Activated T-helper 17 cell treated with anti-CD3 and anti-CD28 coated beads, Interleukin-2, amount 50 U/mL, for 72 hours (primary cell): ENCODE data around the gene LCN2. TPM values are rescaled to one million over a fixed set of nuclear protein-coding genes. Genes with fewer than 3 reads are reported as not detected.
"Not testable (repeated sequence)": the region's sequence is repeated elsewhere in the genome, so short reads cannot be mapped to it uniquely, and the experiment has no call there.

Source experiments
- ATAC-seq: fragments of 150-1000 bp; cut with Tn5 transposase; replicated peaks from 2 replicates; pipeline ENCODE4 v1.10.0; 2021; ENCODE audit warnings: mild to moderate bottlenecking, moderate library complexity
- H3K27ac Mint-ChIP-seq: one replicate; pipeline ENCODE4 v1.8.0; 2022; ENCODE audit warnings: mixed read lengths
- H3K27me3 Mint-ChIP-seq: one replicate; pipeline ENCODE4 v1.8.0; 2022; ENCODE audit warnings: mixed read lengths
- H3K36me3 Mint-ChIP-seq: one replicate; pipeline ENCODE4 v1.8.0; 2022; ENCODE audit warnings: low read depth, mild to moderate bottlenecking, mixed read lengths
- H3K4me1 Mint-ChIP-seq: one replicate; pipeline ENCODE4 v1.8.0; 2022; ENCODE audit warnings: mixed read lengths
- H3K4me3 Mint-ChIP-seq: one replicate; pipeline ENCODE4 v1.8.0; 2022; ENCODE audit warnings: mild to moderate bottlenecking, mixed read lengths
- H3K9me3 Mint-ChIP-seq: one replicate; pipeline ENCODE4 v1.8.0; 2022; ENCODE audit warnings: mixed read lengths
- total RNA-seq, 2 donors: library from RNA; stranded (reverse); gene quantifications; one replicate each; pipeline ENCODE4 v1.2.3, GENCODE V29; 2022

LCN2 gene
- total RNA-seq, 2 donors from 2014 or later, result not detected

DNA sequence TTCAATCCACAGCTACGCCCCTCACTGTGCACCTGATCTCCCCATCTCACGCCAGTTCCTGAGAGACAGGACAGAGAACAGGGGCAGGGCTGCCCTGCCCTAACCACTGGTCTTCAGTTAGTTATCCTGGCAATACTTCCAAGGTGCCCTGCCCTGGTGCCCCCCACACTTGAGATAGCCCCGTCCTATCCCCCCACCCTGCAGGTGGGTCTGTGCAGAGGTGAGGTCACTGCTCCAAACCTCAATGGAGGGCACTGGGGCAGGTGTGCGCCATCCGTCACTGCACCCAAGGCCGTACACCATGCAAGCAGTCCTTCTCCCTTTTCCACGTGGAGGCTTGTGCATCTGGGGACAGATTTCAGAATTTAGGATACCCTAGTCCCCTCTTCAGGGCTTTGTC, 18.6 kb upstream of the LCN2 start:
- H3K4me1 Mint-ChIP-seq, result peaks cover 23% of the 10 kb centered on the region
- H3K27ac Mint-ChIP-seq, H3K4me3 Mint-ChIP-seq, H3K27me3 Mint-ChIP-seq, H3K9me3 Mint-ChIP-seq, ATAC-seq, H3K36me3 Mint-ChIP-seq: not testable (repeated sequence)

DNA sequence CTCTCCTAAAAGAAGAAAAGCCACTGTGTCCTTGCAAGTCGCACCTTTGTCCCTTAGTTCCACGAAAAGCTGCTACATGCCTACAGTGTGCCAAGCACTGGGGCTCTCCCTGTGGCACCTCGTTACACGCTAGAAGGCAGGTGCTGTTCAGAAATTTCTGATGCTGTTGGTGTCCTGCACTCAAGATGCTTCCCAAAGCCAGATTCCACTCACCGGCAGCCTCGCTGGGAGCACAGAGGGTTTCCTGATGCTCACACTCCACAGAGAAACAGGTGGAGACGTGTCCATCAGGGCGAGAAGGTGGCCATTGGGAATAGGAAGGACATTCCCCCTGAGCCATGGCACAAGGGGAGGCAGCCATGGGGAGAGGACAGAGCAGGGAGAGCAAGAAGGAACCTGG, 17.9 kb upstream of the LCN2 start:
- not testable (repeated sequence) for H3K27ac Mint-ChIP-seq, H3K4me3 Mint-ChIP-seq, H3K27me3 Mint-ChIP-seq, ATAC-seq, H3K36me3 Mint-ChIP-seq, H3K9me3 Mint-ChIP-seq
- H3K4me1 Mint-ChIP-seq, result peaks cover 20% of the 10 kb centered on the region

DNA sequence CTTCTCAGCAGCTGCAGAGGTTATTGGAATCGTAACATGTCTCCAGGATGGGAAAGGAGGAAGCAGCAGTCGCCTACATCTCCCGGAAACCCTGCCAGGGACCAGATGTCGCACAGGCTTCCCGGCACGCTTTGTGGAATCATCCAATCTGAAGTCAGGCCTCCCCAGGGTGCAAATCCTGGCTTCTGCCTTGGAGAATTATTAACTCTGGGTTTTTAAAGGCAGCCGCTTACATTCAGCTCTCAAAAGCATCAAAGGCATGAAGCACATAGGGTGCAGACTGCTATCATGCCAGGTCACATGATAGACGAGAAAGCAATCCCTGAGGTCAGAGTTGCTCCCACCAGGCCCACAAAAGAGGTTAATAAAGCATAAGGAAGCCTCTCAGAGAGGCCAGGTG, 17.1 kb upstream of the LCN2 start:
- not testable (repeated sequence) for H3K4me3 Mint-ChIP-seq, H3K27ac Mint-ChIP-seq, H3K36me3 Mint-ChIP-seq, ATAC-seq, H3K9me3 Mint-ChIP-seq, H3K27me3 Mint-ChIP-seq
- H3K4me1 Mint-ChIP-seq, result peaks cover 20% of the 10 kb centered on the region

DNA sequence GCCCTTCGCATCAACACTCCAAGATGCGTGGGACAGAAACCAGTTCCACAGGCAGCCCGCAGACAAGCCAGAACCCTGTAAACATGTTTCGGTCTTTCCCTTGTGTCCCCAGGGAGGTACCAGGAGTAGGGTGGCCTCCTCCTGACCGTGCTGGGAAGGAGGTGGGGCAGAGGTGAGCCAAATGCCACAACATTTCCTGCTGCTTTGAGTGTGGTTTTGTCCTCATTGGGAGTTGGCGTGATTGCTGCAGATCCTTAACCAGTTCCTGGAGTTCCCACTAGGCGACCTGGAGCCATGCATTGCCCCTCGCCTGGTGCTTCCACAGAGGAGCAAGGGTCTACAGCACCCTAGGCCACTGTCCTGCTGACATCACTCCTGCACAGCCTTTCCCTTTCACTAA, 13.7 kb upstream of the LCN2 start:
- H3K27me3 Mint-ChIP-seq, H3K9me3 Mint-ChIP-seq, H3K4me3 Mint-ChIP-seq, H3K36me3 Mint-ChIP-seq, ATAC-seq: not testable (repeated sequence)
- H3K4me1 Mint-ChIP-seq, result peaks cover 11% of the 10 kb centered on the region
- H3K27ac Mint-ChIP-seq, result peak overlapping the region; percentile 38

DNA sequence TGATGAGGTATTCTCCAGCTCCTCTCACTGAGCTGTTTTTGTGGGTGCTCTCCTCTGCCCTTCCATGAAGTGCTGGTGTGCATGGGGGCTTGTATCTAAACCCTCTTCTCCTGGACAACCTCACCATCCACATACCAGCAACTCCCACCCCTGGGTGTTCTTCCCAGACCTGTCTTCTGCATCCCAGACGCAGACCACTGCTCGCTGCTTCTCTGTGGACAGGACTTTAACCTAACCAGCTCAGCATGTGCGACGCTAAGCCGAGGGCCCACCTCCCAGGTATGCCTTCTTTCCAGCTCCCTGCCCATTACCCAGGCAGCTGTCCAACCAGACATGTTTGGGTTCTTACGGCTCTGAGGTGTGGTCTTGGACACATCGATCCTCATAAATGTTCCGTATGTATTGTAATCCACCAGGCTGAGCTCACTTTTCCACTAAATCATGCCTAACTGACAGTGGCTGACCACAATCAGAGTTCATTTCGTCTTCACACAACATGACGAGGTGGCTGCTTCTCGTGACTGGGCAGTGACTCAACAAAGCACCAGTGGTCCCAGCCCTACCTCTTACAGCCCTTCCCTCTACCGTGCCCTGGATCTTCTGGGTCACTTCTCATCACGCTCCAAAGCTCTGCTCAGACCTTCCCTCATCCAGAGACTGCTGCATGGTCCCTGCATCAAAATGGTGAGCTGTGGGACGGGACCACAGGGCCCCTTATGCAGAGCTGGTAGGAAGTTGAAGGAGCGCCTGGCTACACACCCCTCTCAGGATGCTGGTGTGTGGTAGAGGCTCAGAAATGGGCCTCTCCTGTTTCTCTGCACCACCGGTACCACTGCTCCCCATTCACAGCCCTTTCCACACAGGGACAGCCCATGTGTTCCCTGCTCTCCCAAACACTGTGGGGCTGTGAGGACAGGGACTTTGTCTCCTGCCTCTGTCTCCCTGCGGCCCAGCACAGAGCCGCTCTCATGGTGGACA, 12.1 kb upstream of the LCN2 start:
- Mint-ChIP-seq H3K36me3 (no peaks in the 10 kb centered on the region), H3K27ac (peak overlapping the region; percentile 14), H3K4me3 (no peak overlapping the region), H3K4me1 (peaks cover 14% of the 10 kb centered on the region), H3K9me3 (no peaks in the 10 kb centered on the region), H3K27me3 (no peaks in the 10 kb centered on the region)
- ATAC-seq, result no peak

DNA sequence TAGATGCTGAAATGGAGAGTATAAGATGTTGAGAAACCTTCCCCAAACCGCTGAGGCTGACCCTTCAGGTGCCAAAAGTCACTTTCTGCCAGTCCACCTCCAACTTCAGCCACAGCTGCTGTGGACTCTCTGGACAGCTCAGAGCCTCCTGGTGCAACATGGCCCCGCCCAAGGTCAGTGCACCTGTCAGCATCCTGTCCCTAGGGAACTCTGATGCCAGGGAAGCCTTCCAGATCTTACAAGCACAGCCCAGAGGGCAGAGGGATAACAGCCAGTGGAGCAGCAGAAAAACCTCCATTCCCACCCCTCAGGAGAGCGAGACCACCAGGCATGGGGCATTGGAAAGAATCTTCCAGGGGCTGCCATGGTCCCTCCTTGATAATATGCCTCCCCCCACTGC, 11.3 kb upstream of the LCN2 start:
- Mint-ChIP-seq H3K36me3 (no peaks in the 10 kb centered on the region), H3K4me1 (peaks cover 16% of the 10 kb centered on the region), H3K27me3 (no peaks in the 10 kb centered on the region), H3K9me3 (no peaks in the 10 kb centered on the region), H3K4me3 (no peak overlapping the region), H3K27ac (no peak overlapping the region)
- no peak for ATAC-seq

DNA sequence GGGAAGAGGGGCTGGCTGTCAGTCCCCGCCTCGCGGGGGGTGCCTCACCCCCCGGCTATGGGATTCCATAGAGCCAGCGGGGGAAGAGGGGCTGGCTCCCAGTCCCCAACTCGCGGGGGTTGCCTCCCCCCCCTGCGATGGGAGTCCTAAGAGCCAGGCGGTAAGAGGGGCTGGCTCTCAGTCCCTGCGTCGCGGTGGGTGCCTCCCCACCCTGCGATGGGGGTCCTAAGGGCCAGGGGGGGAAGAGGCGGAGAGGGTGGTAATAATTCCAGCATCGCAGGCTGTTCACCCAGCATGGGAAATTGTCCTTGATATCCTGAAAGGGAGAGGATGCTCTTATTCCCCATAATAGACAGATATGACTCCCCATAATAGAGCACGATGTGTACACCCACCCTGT, 9.6 kb upstream of the LCN2 start:
- no peaks in the 10 kb centered on the region for H3K9me3 Mint-ChIP-seq
- no peak overlapping the region for H3K27ac Mint-ChIP-seq
- H3K4me3 Mint-ChIP-seq, result no peak overlapping the region
- peaks cover 16% of the 10 kb centered on the region for H3K4me1 Mint-ChIP-seq
- ATAC-seq, result no peak
- H3K27me3 Mint-ChIP-seq, result no peaks in the 10 kb centered on the region
- no peaks in the 10 kb centered on the region for H3K36me3 Mint-ChIP-seq

DNA sequence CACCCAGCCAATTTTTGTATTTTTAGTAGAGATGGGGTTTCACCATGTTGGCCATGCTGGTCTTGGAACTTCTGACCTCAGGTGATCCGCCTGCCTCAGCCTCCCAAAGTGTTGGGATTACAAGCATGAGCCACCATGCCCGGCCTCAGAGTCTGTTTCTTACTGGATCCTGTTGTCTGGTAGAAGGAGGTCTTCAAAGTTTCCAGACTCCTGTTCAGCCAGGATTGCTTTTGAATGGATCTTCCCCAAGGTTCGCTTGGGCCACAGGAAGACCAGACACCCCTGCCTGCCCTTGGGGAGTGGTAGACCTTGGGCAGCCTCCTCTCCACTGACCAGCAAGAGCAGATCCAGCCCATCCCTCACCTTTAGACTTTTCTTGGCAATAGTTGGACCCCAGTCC, 7.6 kb upstream of the LCN2 start:
- H3K9me3 Mint-ChIP-seq, result no peaks in the 10 kb centered on the region
- no peaks in the 10 kb centered on the region for H3K27me3 Mint-ChIP-seq
- peak overlapping the region; percentile 21 for H3K4me3 Mint-ChIP-seq
- H3K36me3 Mint-ChIP-seq, result no peaks in the 10 kb centered on the region
- ATAC-seq, result no peak
- H3K4me1 Mint-ChIP-seq, result peaks cover 5% of the 10 kb centered on the region
- peak overlapping the region; percentile 34 for H3K27ac Mint-ChIP-seq

DNA sequence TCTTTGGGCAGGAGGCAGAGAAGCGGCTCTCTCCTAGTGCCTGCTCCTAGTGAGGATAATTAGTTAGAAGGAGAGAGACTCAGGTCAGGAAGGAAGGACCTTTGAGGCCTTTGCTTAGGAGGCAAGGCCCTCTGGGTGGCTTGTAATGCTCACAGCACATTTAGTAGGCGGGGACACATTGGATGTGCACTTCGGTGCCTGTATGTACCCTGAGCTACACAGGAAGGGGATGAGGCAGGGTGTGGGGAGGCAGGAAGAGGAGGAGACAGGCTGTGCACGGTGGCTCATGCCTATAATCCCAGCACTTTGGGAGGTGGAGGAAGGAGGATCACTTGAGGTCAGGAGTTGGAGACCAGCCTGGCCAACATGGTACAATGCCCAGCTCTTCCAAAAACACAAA, 7.2 kb upstream of the LCN2 start:
- Mint-ChIP-seq H3K4me3 (peak overlapping the region; percentile 21), H3K9me3 (no peaks in the 10 kb centered on the region), H3K27ac (peak overlapping the region; percentile 34), H3K4me1 (peaks cover 5% of the 10 kb centered on the region), H3K27me3 (no peaks in the 10 kb centered on the region), H3K36me3 (no peaks in the 10 kb centered on the region)
- no peak for ATAC-seq

DNA sequence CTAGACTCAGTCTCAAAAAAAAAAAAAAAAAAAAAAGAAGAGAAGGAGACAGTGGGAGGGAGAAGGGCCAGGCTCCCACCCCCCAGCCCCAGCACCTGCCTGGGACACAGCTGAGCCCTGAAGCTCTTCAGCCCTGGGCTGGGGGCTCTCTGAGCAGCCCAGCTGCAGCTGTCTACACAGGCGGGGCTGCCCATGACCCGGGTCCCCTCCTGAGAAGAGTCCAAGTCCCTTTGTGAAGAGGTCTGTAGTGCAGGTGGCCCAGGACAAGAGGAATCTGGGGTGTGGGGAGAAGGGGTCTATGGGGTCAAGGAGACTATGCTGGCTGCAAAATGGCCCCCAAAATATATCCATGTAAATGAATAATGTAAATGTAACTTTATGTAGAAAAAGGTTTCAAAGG, 6.7 kb upstream of the LCN2 start:
- no peak overlapping the region for H3K4me3 Mint-ChIP-seq
- ATAC-seq, result no peak
- H3K9me3 Mint-ChIP-seq, result no peaks in the 10 kb centered on the region
- H3K4me1 Mint-ChIP-seq, result peaks cover 5% of the 10 kb centered on the region
- H3K36me3 Mint-ChIP-seq, result no peaks in the 10 kb centered on the region
- no peaks in the 10 kb centered on the region for H3K27me3 Mint-ChIP-seq
- no peak overlapping the region for H3K27ac Mint-ChIP-seq

DNA sequence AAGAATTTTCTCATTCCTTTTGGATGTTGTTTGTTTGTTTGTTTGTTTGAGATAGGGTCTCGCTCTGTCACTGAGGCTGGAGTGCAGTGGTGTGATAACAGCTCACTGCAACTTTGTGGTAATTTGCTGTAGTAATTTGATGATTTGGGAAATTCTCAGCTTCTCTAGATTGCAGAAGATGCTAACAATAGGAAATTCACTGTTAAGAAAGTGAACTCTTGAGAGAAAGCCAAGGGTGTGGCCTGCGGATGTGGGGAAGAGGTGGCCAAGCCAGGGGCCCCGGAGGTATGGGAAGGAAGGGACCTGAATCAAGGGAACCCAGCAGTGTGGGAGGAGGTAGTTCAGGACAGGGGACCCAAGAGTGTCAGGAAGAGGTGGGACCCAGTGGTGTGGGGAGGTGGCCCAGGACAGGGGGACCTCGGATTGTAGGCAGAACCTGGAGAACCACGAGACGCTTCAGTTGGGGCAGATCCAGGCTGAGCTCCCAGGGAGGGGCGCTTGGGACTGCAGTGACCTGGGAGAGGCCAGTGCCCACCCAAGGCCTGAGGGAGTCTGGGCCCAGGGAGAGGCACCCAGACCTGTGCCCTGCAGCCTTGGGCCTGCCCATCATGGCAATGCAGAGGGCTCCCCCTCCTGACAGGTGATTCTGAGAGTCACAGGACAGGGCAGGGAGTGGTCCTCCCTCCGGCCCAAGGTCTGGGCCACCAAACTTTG, 5.6 kb upstream of the LCN2 start:
- H3K36me3 Mint-ChIP-seq, result no peaks in the 10 kb centered on the region
- H3K4me1 Mint-ChIP-seq, result peaks cover 5% of the 10 kb centered on the region
- no peak overlapping the region for H3K27ac Mint-ChIP-seq
- H3K4me3 Mint-ChIP-seq, result no peak overlapping the region
- no peak for ATAC-seq
- no peaks in the 10 kb centered on the region for H3K27me3 Mint-ChIP-seq
- no peaks in the 10 kb centered on the region for H3K9me3 Mint-ChIP-seq

DNA sequence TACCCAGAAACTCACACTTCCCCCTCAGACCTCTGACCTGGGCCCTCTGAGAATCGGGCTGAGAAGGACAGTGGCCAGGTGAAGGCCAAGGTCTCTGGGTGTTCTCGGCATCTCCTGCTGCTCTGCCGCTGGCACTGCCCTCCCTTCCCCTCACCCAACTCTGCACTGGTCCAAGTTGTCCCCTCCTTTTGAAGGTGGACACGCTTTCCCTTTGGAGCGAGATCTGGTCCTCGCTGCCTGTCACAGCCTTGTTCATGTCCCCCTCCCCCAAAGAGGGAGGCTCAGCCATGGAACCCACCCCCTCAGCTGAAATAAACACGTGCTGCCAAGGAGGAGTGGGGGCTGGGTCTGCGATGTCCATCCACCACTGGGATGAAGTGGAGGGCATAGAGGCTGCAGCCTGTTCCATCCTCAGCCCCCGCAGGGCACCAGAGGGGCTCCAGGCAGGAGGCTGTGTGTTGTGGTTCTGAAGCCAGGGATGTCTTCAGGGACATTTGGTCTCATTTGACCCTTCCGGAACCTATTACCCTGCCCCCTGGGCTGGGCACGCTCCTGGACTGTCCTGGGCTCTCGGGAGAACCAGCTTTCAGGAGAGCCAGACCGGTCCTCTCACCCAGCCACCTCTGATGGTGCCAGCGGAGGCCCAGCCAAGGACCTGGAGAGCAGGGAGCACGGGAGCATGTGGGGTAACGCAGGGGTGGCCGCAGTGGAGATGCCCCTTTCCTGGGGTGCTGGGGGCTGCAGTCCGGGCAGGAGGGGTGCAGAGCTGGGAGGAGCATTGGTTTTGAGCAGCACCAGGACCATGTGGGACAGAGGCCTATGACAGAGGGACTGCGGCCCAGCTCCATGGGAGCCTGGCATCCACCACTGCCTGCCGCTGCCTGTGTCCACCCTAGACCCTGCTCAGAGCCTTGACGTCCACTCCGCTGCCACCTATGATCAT, 4.7 kb upstream of the LCN2 start:
- ATAC-seq, result no peak
- Mint-ChIP-seq H3K27me3 (no peaks in the 10 kb centered on the region), H3K4me1 (peaks cover 5% of the 10 kb centered on the region), H3K27ac (no peak overlapping the region), H3K4me3 (no peak overlapping the region), H3K9me3 (no peaks in the 10 kb centered on the region), H3K36me3 (no peaks in the 10 kb centered on the region)

DNA sequence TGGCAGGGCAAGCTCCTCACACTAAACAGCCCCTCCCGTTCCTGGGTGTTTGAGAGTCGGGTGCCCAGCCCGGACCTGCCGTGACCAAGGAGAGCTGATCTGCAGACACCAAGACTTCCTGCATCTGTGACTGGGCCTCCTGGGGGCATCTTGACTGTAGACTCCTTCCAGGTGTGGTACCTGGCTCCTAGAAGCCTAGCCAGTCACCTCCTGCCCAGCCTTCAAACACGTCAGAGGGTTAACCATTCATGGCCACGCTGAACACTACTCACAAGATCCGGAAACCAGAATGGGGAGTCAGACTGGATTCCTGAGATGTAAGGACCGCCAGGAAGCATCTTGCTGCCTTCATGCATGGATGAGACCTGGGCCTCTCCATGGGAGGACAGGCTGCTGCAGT, 3.7 kb upstream of the LCN2 start:
- no peaks in the 10 kb centered on the region for H3K27me3 Mint-ChIP-seq
- no peak for ATAC-seq
- no peaks in the 10 kb centered on the region for H3K9me3 Mint-ChIP-seq

DNA sequence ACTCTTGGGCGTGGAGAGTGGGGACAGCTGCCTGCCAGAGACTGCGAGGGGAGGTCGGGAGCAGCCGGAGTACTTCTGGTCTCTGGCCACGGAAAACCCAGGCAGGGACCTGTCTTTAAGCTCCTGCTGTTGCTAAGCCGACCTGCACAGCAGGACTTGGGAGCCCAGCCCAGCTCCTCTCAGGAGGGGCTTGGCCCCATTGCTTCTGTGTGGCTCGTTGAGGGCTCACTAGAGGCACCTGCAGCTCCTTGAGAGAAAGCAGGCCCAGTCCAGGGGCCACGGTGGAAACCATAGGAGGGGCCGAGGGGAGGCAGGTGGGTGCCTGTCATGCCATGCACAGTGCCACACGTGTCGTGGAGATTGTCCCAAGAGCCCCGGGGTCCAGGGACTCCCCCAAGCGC, 3.3 kb upstream of the LCN2 start:
- Mint-ChIP-seq H3K27me3 (no peaks in the 10 kb centered on the region), H3K4me3 (no peak overlapping the region), H3K27ac (no peak overlapping the region), H3K9me3 (no peaks in the 10 kb centered on the region), H3K36me3 (no peaks in the 10 kb centered on the region), H3K4me1 (peaks cover 5% of the 10 kb centered on the region)
- ATAC-seq, result no peak

More for the DNA sequence above, 3.7 kb upstream of the LCN2 start:
- Mint-ChIP-seq H3K27ac (no peak overlapping the region), H3K36me3 (no peaks in the 10 kb centered on the region), H3K4me3 (no peak overlapping the region), H3K4me1 (peaks cover 5% of the 10 kb centered on the region)
